GM18861 (cell line): ENCODE results near the gene GALNT8.
"Not testable (repeated sequence)": the region's sequence is repeated elsewhere in the genome, so short reads cannot be mapped to it uniquely, and the experiment has no call there.

ENCODE experiments used
- ATAC-seq: cut with Tn5 transposase; IDR thresholded peaks from one replicate; pipeline ENCODE4 v1.9.1; 2021; ENCODE audit not compliant: unreplicated experiment

Gene GALNT8, protein sequence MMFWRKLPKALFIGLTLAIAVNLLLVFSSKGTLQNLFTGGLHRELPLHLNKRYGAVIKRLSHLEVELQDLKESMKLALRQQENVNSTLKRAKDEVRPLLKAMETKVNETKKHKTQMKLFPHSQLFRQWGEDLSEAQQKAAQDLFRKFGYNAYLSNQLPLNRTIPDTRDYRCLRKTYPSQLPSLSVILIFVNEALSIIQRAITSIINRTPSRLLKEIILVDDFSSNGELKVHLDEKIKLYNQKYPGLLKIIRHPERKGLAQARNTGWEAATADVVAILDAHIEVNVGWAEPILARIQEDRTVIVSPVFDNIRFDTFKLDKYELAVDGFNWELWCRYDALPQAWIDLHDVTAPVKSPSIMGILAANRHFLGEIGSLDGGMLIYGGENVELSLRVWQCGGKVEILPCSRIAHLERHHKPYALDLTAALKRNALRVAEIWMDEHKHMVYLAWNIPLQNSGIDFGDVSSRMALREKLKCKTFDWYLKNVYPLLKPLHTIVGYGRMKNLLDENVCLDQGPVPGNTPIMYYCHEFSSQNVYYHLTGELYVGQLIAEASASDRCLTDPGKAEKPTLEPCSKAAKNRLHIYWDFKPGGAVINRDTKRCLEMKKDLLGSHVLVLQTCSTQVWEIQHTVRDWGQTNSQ

DNA sequence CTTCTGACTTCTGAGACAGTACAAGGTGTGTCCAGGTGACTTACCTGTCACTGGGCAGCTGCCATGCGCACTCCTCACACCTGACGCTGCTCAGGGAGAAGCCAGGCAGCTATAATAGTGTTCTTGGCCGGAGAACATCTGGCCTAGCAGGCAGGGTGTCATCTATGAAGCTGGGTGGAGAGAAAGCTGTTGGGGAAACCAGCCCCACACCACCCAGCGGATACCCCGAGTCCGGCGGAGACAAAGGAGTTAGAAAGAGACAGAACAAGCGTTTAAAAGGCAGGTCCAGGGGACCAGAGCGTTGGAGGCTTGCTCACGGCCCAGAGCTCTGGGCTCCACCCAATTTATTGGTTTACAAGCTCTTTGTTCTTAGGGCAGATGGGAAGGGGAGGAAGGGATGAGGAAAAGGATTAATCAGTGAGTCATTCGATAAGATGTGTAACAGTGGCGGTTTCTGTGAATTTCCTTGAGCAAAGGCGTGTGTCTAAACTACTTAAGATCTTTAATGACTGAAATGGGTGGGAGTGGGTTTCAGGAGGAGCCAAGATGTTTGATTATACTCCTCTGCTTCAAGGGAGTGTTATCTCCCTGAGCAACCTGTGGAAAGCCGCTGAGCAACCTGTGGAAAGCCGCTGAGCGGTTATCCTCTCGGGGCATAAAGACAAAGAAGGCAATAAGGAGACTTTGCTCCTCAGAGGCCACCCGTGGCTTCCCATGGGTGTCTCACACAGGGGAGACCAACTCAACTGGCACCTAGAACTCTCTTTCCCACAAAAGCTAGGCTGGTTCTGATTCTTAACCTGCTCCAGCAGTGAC is at the start of gene GALNT8:
Gene GALNT8, plus strand, starts transcription at position 580 of the 816 bp plus-strand sequence. CDS start 278 bp downstream, outside the sequence.
- no peak for ATAC-seq

DNA sequence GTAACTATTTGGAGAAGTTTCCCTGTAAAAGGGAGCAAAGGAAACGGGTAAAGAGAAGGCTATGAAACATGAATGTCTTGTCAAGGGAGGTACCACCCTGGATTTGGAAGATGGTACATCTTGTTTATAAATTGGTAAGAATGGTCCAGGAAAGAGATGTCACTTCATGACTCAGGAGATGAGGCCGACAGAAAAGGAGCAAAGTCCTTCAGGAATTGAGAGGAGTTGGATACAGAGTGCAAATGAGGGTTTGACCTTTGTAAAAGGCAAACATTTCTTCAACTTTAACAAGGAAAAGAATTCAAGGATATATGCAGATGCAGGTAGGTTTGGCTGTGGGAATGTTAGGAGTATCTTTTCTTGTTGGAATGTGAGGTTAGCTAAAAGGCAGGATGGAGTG is 40.5 kb upstream of the GALNT8 start:
- no peak for ATAC-seq

DNA sequence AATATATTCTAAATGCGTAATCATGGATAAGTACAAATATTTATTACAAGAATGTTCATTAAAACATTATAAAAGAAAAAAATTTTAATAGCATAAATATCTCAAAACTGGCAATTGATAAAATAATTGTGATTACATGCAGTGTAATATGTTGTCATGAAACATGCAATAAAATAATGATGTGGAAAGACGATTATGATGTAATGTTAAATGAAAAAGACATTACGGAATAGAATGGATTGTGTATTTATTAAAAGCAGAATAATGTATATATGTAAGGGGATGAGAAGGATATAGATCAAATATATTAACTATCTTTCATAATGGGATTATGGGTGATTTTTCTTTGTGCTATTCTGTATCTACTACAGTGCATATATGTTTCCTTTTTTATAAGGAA is 38.5 kb upstream of the GALNT8 start:
- no peak for ATAC-seq

DNA sequence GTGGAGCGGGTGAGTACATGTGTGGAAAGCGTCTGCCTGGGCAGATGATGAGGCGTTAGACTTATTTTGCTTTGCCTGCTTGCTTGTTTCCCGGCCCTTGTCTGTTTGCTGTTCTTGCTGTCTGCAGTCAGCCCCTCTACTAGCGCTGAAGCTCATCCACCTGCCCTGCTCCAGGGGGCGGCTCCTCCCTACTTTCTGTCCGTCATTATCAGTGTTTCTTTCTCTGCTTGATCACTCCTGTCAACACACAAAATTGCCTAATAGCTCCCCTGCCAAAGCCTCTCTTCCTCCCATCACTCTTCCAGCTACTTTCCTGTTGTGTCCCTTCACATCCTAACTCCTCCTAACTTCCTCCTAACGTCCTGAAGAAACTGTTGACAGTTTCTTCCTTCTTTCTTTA is 34.9 kb upstream of the GALNT8 start:
- ATAC-seq = no peak

- no peak for ATAC-seq
Measured at GRCh38 chr12:4690760-4691159, 29.4 kb upstream of the GALNT8 start.

DNA sequence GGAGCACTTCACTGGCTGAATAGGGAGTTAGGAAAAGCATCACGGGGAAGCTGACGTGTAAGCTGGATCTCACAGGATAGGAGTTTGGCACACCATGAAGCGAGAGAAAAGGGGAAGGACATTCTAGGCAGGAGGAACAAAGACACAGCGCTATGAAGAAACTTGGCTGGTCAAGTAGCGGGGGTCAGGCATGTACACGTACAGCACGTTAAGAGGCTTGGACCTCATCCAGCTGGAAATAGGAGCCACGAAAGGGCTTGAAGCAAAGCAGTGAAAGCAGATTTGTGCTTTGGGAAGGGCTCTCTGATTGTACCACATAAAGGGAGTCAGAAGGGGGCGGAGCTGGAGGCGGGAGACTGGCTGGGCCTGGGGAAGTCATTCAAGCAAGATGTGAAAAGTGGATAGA is 19.6 kb upstream of the GALNT8 start:
- no peak for ATAC-seq

DNA sequence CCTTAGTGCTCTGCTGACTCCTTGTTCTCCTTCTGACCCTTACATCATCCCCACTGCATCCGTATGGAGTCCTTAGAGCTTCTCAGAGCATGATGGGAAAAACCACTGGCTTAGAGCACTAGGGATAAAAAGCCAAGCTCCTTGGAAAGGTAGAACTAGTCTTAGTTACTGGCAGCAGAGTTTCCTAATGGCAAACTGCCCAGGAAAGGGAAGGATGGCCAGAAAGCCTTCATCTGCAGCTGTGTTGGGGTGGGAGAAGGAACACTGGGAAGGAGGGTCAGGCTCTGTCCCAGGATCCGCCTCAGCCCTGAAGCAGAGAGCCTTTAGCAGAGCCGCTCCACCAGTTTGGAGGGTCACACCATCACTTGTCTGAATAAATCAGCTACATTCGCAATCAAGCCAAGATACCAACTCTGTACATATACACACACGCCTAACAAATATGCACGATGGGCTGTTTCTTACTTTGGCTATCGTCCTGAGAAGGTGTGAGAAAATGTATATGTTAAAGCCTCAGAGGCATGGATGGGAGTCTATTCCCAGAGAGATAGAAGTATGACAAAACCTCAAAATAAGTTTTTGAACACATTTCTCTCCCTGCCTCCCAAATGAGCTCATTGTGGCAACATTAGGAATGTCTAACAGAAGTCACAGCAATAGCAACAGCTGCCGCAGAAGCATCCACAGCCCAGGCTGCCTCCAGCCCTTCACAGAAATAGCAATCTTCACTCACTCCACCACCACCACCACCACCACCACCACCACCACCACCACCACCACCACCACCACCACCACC is 18.6 kb upstream of the GALNT8 start:
- no peak for ATAC-seq

- no peak for ATAC-seq
Measured at GRCh38 chr12:4703676-4704075, 16.5 kb upstream of the GALNT8 start.

GRCh38 chr12:4705824-4706223 is 14.4 kb upstream of the GALNT8 start:
- no peak for ATAC-seq

- no peak for ATAC-seq
Measured at GRCh38 chr12:4707306-4707705, 12.9 kb upstream of the GALNT8 start.

DNA sequence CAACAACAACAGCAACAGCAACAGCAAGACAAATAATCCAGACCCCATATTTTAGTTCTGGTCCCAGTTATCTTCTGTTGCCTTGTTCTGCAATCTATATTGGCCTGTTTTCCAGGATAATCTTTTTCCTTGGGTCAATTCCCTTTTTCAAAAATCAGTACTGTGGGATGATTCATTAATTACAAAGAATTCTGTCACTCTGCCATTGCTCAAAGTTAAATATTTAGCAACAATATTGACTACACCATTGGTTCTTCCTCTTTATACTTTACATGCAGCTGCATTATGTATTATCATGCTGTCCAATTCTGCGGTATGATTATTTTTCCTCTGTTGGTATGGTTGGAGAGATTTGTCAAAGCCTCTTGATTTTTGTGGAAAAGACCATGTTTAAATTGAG is 10.1 kb upstream of the GALNT8 start:
- no peak for ATAC-seq

DNA sequence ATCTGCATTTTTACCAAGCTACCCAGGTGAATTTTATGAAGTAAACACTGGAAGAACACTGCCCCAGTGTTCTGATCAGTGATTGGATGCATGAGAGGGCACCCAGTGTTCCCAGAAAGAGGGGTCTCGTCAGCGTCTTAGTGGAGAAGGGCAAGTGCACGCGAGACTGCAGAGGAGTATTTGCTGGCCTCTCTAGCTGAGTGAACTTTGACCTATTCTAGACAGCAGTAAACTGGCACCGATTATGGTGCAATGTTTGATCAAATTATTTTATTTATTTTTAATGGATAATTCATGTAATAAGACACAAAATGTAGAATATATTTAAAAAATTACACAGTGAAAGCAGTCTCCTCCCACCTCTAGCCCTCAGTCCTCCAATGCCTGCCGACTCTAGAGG is 5.3 kb upstream of the GALNT8 start:
- no peak for ATAC-seq

- no peak for ATAC-seq
Measured at GRCh38 chr12:4717806-4718205, 2.4 kb upstream of the GALNT8 start.

- no peak for ATAC-seq
Measured at GRCh38 chr12:4720637-4720995, 416 bp downstream of the GALNT8 start.

DNA sequence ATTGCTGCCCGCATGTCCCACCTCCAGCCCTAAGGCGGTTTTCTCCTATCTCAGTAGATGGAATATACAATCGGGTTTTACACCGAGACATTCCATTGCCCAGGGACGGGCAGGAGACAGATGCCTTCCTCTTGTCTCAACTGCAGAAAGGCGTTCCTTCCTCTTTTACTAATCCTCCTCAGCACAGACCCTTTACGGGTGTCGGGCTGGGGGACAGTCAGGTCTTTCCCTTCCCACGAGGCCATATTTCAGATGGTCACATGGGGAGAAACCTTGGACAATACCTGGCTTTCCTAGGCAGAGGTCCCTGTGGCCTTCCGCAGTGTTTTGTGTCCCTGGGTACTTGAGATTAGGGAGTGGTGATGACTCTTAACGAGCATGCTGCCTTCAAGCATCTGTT is 1.4 kb downstream of the GALNT8 start:
- not testable (repeated sequence) for ATAC-seq

DNA sequence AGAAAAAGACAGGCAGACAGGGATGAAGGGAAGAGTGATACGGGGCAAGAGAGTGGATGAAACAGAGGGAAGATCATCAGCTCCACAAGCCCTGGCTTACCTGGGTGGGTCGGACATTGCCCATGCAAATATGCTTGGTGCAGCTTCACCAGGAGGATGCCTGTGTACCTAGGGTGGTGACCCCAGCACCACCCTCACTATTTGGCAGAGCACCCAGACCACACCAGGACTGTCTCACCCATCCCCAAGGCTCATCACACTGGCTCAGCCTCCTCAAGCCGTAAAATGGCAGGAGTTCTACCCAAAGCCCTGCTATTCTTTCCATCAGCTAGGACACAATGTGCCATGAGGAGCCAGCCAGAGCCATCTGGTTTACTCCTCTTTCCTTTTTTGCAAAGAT is 3.0 kb downstream of the GALNT8 start:
- ATAC-seq = no peak

GRCh38 chr12:4725057-4725456 is 4.9 kb downstream of the GALNT8 start:
- no peak for ATAC-seq

- no peak for ATAC-seq
Measured at GRCh38 chr12:4734625-4735340, 14.6 kb downstream of the GALNT8 start.

DNA sequence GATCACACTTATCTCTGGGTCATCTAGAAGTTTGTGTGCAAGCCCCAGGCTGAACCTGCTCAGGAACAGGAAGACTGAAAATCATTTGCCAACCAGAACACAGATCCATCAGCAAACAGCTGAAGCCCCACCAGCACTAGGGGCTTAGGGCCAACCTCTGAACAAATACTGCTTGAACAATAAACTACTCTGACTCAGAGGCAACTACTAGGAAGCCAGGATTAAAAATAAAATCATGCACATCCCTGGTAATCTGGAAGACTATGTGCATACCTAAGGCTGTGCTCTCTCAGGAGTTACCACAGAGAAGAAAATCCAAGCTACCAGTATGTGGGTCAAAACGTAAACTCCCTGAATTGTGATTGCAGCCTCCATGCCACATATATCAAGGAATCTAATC is 15.9 kb downstream of the GALNT8 start:
- ATAC-seq = no peak

DNA sequence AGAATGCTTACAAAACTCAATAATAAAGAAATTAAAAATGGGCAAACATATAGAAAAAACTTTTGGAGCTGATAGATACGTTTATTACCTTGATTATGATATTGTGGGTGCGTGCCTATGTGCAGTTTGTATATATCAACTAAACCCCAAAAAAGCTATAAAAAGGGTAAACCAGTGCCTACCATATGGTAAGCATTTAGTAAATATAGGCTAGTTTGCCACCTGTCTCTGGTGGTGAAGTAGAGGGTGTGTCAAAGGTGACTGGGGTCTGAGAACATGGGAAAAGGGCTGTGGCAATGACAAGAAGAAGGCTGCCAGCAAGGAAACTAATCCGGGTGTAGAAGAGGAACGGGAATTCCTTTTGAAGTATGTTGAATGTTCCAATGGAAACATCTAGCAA is 18.3 kb downstream of the GALNT8 start:
- no peak for ATAC-seq
